Brain microvascular endothelial cell (primary cell): ENCODE data around the gene KIAA2012.
"Not testable (repeated sequence)": the region's sequence is repeated elsewhere in the genome, so short reads cannot be mapped to it uniquely, and the experiment has no call there.

Experiments used
- DNase-seq: peaks from one replicate; pipeline ENCODE4 v3.0.0-alpha.2; 2020
- H3K27ac ChIP-seq: fragments of 250-450 bp; sonication (Bioruptor Pico); 2 replicates; pipeline ENCODE4 v1.5.1; 2020; ENCODE audit warnings: mild to moderate bottlenecking, moderate library complexity
- H3K27me3 ChIP-seq: fragments of 250-450 bp; sonication (Bioruptor Pico); replicated peaks from 2 replicates; pipeline ENCODE4 v1.5.1; 2020; ENCODE audit warnings: mild to moderate bottlenecking
- H3K36me3 ChIP-seq: fragments of 250-450 bp; sonication (Bioruptor Pico); replicated peaks from 2 replicates; pipeline ENCODE4 v1.5.1; 2020; ENCODE audit warnings: mild to moderate bottlenecking
- H3K4me3 ChIP-seq: 2 replicates; pipeline ENCODE4 v1.5.1; 2011; ENCODE audit warnings: low read depth, mild to moderate bottlenecking, control low read depth, low read length, moderate library complexity
- in situ Hi-C: cut with HindIII; loops from 2 replicates; pipeline ENCODE4 v1.10.0; 2017; ENCODE audit warnings: low sequenced_read_pairs, low pct_ligation_motif_present
- TF ChIP-seq, protein P1 (sequence below): IDR thresholded peaks from 2 replicates; pipeline ENCODE4 v1.5.1; 2011; ENCODE audit warnings: low read depth, mild to moderate bottlenecking, moderate library complexity, low read length, control low read depth, inconsistent platforms; ENCODE audit errors: missing control alignments

Gene KIAA2012

DNA sequence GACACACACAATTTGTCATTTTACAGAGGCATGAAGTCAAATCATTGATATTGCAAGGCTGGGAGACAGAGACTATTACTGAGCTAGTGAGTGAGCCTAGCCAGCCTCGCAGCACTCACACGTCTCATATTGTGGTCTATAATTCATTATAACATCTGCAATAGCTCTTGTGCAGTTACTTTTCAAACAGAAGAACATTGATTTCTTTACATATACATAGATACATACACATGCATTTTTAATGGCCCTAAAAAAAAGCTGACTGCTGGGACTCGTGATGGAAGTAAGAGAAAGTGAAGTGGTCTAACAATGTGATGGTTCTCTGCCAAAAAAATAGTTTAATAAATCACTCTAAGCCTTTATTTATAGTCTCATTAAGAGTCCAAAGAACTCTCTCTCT is 56.8 kb downstream of the KIAA2012 start:
- TF ChIP-seq, protein P1, sequence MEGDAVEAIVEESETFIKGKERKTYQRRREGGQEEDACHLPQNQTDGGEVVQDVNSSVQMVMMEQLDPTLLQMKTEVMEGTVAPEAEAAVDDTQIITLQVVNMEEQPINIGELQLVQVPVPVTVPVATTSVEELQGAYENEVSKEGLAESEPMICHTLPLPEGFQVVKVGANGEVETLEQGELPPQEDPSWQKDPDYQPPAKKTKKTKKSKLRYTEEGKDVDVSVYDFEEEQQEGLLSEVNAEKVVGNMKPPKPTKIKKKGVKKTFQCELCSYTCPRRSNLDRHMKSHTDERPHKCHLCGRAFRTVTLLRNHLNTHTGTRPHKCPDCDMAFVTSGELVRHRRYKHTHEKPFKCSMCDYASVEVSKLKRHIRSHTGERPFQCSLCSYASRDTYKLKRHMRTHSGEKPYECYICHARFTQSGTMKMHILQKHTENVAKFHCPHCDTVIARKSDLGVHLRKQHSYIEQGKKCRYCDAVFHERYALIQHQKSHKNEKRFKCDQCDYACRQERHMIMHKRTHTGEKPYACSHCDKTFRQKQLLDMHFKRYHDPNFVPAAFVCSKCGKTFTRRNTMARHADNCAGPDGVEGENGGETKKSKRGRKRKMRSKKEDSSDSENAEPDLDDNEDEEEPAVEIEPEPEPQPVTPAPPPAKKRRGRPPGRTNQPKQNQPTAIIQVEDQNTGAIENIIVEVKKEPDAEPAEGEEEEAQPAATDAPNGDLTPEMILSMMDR = no peak
- in situ Hi-C loops = no loop called here
- H3K4me3 ChIP-seq = no peak overlapping the region

GRCh38 chr2:202133200-202133908 is 60.3 kb downstream of the KIAA2012 start:
- no peak for DNase-seq
- TF ChIP-seq, protein P1 = no peak
- Histone ChIP-seq H3K4me3 (no peak overlapping the region), H3K27me3 (no peaks in the 10 kb centered on the region), H3K36me3 (no peaks in the 10 kb centered on the region), H3K27ac (no peak overlapping the region)
- in situ Hi-C loops = no loop called here

More for the DNA sequence above, 56.8 kb downstream of the KIAA2012 start:
- no peak for DNase-seq
- Histone ChIP-seq H3K36me3 (no peaks in the 10 kb centered on the region), H3K27ac (no peak overlapping the region), H3K27me3 (no peaks in the 10 kb centered on the region)

DNA sequence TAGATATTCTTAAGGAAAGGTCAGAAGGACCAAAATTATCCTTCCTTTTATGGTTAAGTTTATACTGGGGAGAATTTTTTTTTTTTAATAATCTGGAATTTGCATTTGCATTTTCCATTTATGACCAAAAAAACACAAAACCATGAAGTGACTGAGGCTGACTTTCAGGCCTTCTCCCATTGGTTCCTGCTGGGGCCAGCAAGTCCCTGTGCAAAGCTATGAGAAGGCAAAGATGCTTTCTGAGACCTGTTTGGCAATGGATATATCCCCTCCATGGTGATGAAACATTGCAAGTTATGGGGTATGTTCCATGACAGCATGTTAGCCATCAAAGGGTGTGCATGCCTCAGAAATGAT is 60.8 kb downstream of the KIAA2012 start:
- no peak overlapping the region for H3K27ac ChIP-seq
- in situ Hi-C loops = no loop called here
- TF ChIP-seq, protein P1 = no peak
- DNase-seq = no peak
- H3K4me3 ChIP-seq = no peak overlapping the region
- H3K27me3 ChIP-seq = no peaks in the 10 kb centered on the region
- no peaks in the 10 kb centered on the region for H3K36me3 ChIP-seq

DNA sequence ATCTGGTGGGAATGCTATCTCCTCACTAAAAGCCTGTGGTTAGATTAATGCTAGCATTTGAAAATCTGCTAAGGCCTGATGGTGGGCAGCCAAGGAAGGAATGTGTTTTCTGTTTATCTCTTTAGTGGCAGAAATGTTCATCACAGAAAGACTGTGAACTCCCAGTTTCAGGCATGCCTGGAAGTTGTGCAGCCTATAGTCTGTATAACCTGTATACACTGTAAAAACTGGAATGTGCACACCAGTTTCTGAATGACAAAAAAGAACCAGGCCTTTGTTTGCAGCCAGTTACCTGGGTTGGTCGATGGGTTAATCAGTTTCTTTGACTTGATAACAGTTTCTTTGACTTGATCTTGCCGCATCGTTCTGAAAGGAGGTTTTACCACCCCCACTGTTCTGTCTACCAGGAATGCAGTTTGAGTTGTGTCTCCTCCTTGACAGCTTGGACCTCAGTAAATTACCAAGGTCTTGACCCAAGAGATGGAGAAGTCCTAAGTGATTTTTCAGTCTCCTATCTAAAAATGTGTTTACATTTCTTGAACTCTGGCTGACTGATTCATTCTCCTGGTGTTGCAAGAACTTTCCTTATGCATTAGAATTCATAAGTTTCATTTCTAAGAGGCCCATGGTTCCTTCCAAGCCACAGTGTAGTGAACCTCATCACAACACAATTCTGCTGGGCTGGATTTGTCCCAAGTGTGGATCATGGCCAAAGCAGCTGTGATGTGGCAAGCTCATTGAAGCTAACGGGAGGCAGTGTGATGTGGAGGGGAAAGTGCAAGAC is 62.2 kb downstream of the KIAA2012 start:
- no peak overlapping the region for H3K4me3 ChIP-seq
- in situ Hi-C loops = no loop called here
- DNase-seq = peak; percentile 99
- TF ChIP-seq, protein P1 = peak; percentile 12
- peak overlapping the region; percentile 60 for H3K27ac ChIP-seq
- H3K36me3 ChIP-seq = no peaks in the 10 kb centered on the region
- H3K27me3 ChIP-seq = no peaks in the 10 kb centered on the region

- H3K4me3 ChIP-seq, H3K27me3 ChIP-seq, H3K36me3 ChIP-seq, DNase-seq, in situ Hi-C loops: not testable (repeated sequence)
- H3K27ac ChIP-seq = peak overlapping the region; percentile 14
These were observed 63.0 kb downstream of the KIAA2012 start for GRCh38 chr2:202136039-202136438.

- no peak for DNase-seq
- no peak overlapping the region for H3K4me3 ChIP-seq
- H3K36me3 ChIP-seq = no peaks in the 10 kb centered on the region
- no peaks in the 10 kb centered on the region for H3K27me3 ChIP-seq
- in situ Hi-C loops = no loop called here
- H3K27ac ChIP-seq = no peak overlapping the region
- TF ChIP-seq, protein P1 = no peak
These were observed 63.5 kb downstream of the KIAA2012 start for GRCh38 chr2:202136526-202136925.
